ENCODE results near the gene IMP4. TPM values are rescaled to one million over a fixed set of nuclear protein-coding genes. Genes with fewer than 3 reads are reported as not detected.

The IMP4 gene
- polyA plus RNA-seq, 1 donor (not counting 4 experiments of a cell fraction or from before 2014, with no cell fraction given) = 75.8 TPM

GRCh38 chr2:130375291-130376266, 32.9 kb downstream of the IMP4 start:
- Histone ChIP-seq H3K4me1 (ENCODE audit: control insufficient read depth, extremely low read depth, insufficient read depth, low read length) (peaks cover 3% of the 10 kb centered on the region), H3K9me1 (ENCODE audit: control insufficient read depth, extremely low read depth, insufficient read depth, low read length) (no peaks in the 10 kb centered on the region), H3K27ac (ENCODE audit: control insufficient read depth, insufficient read depth, low read length) (no peak overlapping the region), H3K4me3 (ENCODE audit: control insufficient read depth in 2 of 3, extremely low read depth in 1 of 3, insufficient read depth in 2 of 3, low read depth in 1 of 3, low read length in 3 of 3) (no peak overlapping the region), H2AFZ (ENCODE audit: control insufficient read depth, low read length) (no peak overlapping the region), H3K79me2 (ENCODE audit: control insufficient read depth, insufficient read depth, low read length) (no peaks in the 10 kb centered on the region), H4K20me1 (ENCODE audit: control insufficient read depth, extremely low read depth, insufficient read depth, low read length) (no peaks in the 10 kb centered on the region), H3K4me2 (ENCODE audit: control insufficient read depth, extremely low read depth, insufficient read depth, low read depth, low read length) (no peak overlapping the region), H3K9ac (ENCODE audit: control insufficient read depth, extremely low read depth, insufficient read depth, low read length) (no peak overlapping the region), H3K36me3 (ENCODE audit: control insufficient read depth in 2 of 2, extremely low read depth in 1 of 2, insufficient read depth in 2 of 2, low read length in 2 of 2) (peaks cover 0 to under 1% of the 10 kb centered on the region in 2 experiments), H3K9me3 (ENCODE audit: control insufficient read depth, low read depth, low read length) (no peaks in the 10 kb centered on the region), H3K27me3 (ENCODE audit: control insufficient read depth, extremely low read depth, insufficient read depth, low read length) (no peaks in the 10 kb centered on the region)
- DNase-seq (ENCODE audit: low read depth, low spot score) (no peak), FAIRE-seq (no peak)
- TF ChIP-seq EZH2 (IDR thresholded peaks at IDR 0.05; ENCODE audit: low read length) = no peak
- no peak for TF ChIP-seq CTCF (optimal IDR thresholded peaks at IDR 0.05 in 1 of 3, IDR thresholded peaks at IDR 0.05 in 1 of 3, conservative IDR thresholded peaks at IDR 0.05 in 1 of 3; ENCODE audit: extremely low read depth in 1 of 3, insufficient read depth in 2 of 3, low read length in 3 of 3)
- dilution Hi-C loops (cut with MboI; ENCODE audit: extremely low pct_ligation_motif_present, low sequenced_read_pairs) = no loop called here

- peaks cover 3% of the 10 kb centered on the region for H3K4me1 ChIP-seq (ENCODE audit: control insufficient read depth, extremely low read depth, insufficient read depth, low read length)
- H3K79me2 ChIP-seq (ENCODE audit: control insufficient read depth, insufficient read depth, low read length) = no peaks in the 10 kb centered on the region
- no peak overlapping the region for H3K4me3 ChIP-seq (ENCODE audit: control insufficient read depth in 2 of 3, extremely low read depth in 1 of 3, insufficient read depth in 2 of 3, low read depth in 1 of 3, low read length in 3 of 3)
- H3K4me2 ChIP-seq (ENCODE audit: control insufficient read depth, extremely low read depth, insufficient read depth, low read depth, low read length) = no peak overlapping the region
- no peaks in the 10 kb centered on the region for H3K9me1 ChIP-seq (ENCODE audit: control insufficient read depth, extremely low read depth, insufficient read depth, low read length)
- FAIRE-seq (no peak), DNase-seq (ENCODE audit: low read depth, low spot score) (no peak)
- H3K9me3 ChIP-seq (ENCODE audit: control insufficient read depth, low read depth, low read length) = no peaks in the 10 kb centered on the region
- H4K20me1 ChIP-seq (ENCODE audit: control insufficient read depth, extremely low read depth, insufficient read depth, low read length) = no peaks in the 10 kb centered on the region
- TF ChIP-seq CTCF (optimal IDR thresholded peaks at IDR 0.05 in 1 of 3, IDR thresholded peaks at IDR 0.05 in 1 of 3, conservative IDR thresholded peaks at IDR 0.05 in 1 of 3; ENCODE audit: extremely low read depth in 1 of 3, insufficient read depth in 2 of 3, low read length in 3 of 3) (no peak), EZH2 (IDR thresholded peaks at IDR 0.05; ENCODE audit: low read length) (no peak)
- H3K9ac ChIP-seq (ENCODE audit: control insufficient read depth, extremely low read depth, insufficient read depth, low read length) = no peak overlapping the region
- no peaks in the 10 kb centered on the region for H3K27me3 ChIP-seq (ENCODE audit: control insufficient read depth, extremely low read depth, insufficient read depth, low read length)
- dilution Hi-C loops (cut with MboI; ENCODE audit: extremely low pct_ligation_motif_present, low sequenced_read_pairs) = no loop called here
- no peak overlapping the region for H2AFZ ChIP-seq (ENCODE audit: control insufficient read depth, low read length)
- H3K27ac ChIP-seq (ENCODE audit: control insufficient read depth, insufficient read depth, low read length) = no peak overlapping the region
- H3K36me3 ChIP-seq (ENCODE audit: control insufficient read depth in 2 of 2, extremely low read depth in 1 of 2, insufficient read depth in 2 of 2, low read length in 2 of 2) = no peaks in the 10 kb centered on the region
Measured at GRCh38 chr2:130376433-130377293, 34.0 kb downstream of the IMP4 start.

Data from keratinocyte (primary cell).